OCI-LY7 (cell line): ENCODE results near the gene ZBTB39.

Experiments
- EZH2phosphoT487 ChIP-seq: fragments of 200-600 bp; sonication (generic); IDR thresholded peaks from 2 replicates; pipeline ENCODE4 v1.6.1; 2018; ENCODE audit warnings: low read depth, borderline replicate concordance, mild to moderate bottlenecking, mixed run types, antibody characterized with exemption, low read length, moderate library complexity, mixed read lengths
- TF ChIP-seq, protein P1 (sequence below): fragments of 200-600 bp; sonication (generic); conservative IDR thresholded peaks from 2 replicates; pipeline ENCODE4 v1.5.1; 2014; ENCODE audit warnings: mild to moderate bottlenecking, antibody characterized with exemption, low read length, moderate library complexity, mixed read lengths

DNA sequence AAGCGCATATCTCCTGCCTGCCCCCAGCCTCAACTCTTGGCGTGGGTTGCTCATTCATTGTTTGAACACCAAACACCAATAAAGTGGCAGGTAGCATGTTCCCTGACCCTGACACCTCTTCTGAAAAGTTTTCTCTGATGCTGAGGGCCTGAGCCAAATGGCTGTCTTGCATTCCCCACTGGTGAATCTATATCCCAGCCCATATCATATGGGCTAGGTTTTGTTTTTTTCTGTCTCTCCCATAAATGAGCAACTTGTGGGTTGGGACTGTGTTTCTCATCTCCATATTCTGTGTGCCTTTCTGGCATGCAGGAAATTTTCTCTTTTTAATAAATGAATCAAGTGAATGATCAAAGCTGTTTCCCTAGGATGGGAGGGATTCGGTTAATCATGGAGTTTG is 38.5 kb upstream of the ZBTB39 start:
- TF ChIP-seq, protein P1, sequence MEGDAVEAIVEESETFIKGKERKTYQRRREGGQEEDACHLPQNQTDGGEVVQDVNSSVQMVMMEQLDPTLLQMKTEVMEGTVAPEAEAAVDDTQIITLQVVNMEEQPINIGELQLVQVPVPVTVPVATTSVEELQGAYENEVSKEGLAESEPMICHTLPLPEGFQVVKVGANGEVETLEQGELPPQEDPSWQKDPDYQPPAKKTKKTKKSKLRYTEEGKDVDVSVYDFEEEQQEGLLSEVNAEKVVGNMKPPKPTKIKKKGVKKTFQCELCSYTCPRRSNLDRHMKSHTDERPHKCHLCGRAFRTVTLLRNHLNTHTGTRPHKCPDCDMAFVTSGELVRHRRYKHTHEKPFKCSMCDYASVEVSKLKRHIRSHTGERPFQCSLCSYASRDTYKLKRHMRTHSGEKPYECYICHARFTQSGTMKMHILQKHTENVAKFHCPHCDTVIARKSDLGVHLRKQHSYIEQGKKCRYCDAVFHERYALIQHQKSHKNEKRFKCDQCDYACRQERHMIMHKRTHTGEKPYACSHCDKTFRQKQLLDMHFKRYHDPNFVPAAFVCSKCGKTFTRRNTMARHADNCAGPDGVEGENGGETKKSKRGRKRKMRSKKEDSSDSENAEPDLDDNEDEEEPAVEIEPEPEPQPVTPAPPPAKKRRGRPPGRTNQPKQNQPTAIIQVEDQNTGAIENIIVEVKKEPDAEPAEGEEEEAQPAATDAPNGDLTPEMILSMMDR = no peak
- no peak for TF ChIP-seq EZH2phosphoT487
